SU-DHL-6 (cell line): ENCODE measurements around the gene ZC3H18.

Experiments used
- EZH2phosphoT487 ChIP-seq: fragments of 200-600 bp; sonication (generic), shearing (Covaris generic); conservative IDR thresholded peaks from 2 replicates; pipeline ENCODE4 v1.6.1; 2018; ENCODE audit warnings: mild to moderate bottlenecking, antibody characterized with exemption, low read length, moderate library complexity, mixed read lengths
- TF ChIP-seq, protein P1 (sequence below): fragments of 200-600 bp; sonication (generic); IDR thresholded peaks from one replicate; pipeline ENCODE4 v1.5.1; 2017; ENCODE audit warnings: antibody characterized with exemption, mild to moderate bottlenecking, low read length, moderate library complexity; ENCODE audit not compliant: insufficient read depth, poor library complexity, severe bottlenecking

DNA sequence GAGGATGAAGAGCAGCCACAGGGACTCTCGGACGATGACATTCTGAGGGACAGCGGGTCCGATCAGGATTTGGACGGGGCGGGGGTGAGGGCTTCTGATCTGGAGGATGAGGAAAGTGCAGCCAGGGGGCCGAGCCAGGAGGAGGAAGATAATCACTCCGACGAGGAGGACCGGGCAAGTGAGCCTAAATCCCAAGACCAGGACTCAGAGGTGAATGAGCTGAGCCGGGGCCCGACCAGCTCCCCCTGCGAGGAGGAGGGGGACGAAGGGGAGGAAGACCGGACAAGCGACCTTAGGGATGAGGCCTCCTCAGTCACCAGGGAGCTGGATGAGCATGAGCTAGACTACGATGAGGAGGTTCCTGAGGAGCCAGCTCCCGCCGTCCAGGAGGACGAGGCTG is 7.0 kb downstream of the ZC3H18 start:
- TF ChIP-seq, protein P1, sequence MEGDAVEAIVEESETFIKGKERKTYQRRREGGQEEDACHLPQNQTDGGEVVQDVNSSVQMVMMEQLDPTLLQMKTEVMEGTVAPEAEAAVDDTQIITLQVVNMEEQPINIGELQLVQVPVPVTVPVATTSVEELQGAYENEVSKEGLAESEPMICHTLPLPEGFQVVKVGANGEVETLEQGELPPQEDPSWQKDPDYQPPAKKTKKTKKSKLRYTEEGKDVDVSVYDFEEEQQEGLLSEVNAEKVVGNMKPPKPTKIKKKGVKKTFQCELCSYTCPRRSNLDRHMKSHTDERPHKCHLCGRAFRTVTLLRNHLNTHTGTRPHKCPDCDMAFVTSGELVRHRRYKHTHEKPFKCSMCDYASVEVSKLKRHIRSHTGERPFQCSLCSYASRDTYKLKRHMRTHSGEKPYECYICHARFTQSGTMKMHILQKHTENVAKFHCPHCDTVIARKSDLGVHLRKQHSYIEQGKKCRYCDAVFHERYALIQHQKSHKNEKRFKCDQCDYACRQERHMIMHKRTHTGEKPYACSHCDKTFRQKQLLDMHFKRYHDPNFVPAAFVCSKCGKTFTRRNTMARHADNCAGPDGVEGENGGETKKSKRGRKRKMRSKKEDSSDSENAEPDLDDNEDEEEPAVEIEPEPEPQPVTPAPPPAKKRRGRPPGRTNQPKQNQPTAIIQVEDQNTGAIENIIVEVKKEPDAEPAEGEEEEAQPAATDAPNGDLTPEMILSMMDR = no peak
- TF ChIP-seq EZH2phosphoT487 = no peak
